OCI-LY1 (cell line): Measurements from ENCODE around the gene COX6A2.

ENCODE experiments used
- EZH2 ChIP-seq: fragments of 200-600 bp; sonication (generic), shearing (Covaris generic); IDR thresholded peaks from 2 replicates; pipeline ENCODE4 v1.8.0; 2017; ENCODE audit warnings: borderline replicate concordance, mixed run types, mild to moderate bottlenecking, antibody characterized with exemption, low read length, moderate library complexity, mixed read lengths
- TF ChIP-seq, protein P1 (sequence below): fragments of 200-600 bp; sonication (generic), shearing (Covaris generic); IDR thresholded peaks from 2 replicates; pipeline ENCODE4 v1.5.1; 2017; ENCODE audit warnings: mild to moderate bottlenecking, antibody characterized with exemption, low read length, moderate library complexity, mixed read lengths

DNA sequence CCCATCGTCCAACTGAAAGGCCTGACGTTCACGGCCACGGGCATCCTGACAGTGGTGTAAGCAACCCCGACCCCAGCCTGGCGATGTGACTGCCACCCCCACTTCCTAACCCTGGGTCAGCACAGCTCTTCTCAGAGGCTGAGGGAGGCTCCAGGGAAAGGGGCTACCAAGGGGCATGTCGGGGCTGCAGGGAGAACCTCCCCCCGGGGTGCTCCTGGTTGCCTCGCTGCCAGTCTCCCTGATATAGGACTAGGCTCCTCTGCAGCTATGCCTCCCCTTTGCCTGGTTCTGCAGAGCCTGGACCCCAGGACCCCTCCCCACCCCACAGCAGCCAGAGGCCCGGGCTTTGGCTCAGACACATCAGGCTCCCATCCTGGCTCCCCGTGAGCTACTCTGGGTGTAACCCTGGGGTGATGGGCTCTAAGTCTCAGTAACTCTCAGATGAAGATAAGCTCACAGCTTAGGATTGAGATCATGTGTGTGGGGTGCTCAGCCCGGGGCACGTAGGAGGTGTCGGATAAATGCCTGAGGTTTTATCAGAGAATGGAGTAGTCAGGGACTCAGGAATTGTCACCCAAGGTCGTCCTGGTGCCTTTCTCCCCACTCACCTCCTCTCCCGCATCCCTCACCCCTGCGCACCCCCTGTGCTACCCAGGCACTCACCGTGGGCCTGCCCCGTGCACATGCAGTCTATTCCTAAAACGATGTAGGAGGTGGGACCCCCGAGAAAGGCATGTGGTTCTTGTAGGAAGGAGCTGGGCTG is 24.4 kb downstream of the COX6A2 start:
- TF ChIP-seq, protein P1, sequence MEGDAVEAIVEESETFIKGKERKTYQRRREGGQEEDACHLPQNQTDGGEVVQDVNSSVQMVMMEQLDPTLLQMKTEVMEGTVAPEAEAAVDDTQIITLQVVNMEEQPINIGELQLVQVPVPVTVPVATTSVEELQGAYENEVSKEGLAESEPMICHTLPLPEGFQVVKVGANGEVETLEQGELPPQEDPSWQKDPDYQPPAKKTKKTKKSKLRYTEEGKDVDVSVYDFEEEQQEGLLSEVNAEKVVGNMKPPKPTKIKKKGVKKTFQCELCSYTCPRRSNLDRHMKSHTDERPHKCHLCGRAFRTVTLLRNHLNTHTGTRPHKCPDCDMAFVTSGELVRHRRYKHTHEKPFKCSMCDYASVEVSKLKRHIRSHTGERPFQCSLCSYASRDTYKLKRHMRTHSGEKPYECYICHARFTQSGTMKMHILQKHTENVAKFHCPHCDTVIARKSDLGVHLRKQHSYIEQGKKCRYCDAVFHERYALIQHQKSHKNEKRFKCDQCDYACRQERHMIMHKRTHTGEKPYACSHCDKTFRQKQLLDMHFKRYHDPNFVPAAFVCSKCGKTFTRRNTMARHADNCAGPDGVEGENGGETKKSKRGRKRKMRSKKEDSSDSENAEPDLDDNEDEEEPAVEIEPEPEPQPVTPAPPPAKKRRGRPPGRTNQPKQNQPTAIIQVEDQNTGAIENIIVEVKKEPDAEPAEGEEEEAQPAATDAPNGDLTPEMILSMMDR = no peak
- TF ChIP-seq EZH2 = no peak
